ENCODE data around the gene B3GALT6. TPM values are rescaled to one million over a fixed set of nuclear protein-coding genes. Genes with fewer than 3 reads are reported as not detected.

The B3GALT6 gene
- total and polyA plus RNA-seq, 2 experiments from 2014 or later, result 6.5 to 52.5 TPM

- in situ Hi-C loops (cut with MboI), result no loop called here
Measured at GRCh38 chr1:1216770-1217620, 15.0 kb upstream of the B3GALT6 start.

GRCh38 chr1:1217621-1218523, 14.2 kb upstream of the B3GALT6 start:
- no peaks in the 10 kb centered on the region for H3K9me3 ChIP-seq (ENCODE audit: low read depth)
- no peak overlapping the region for H3K4me2 ChIP-seq (ENCODE audit: unreplicated experiment)
- no peak for DNase-seq
- no peaks in the 10 kb centered on the region for H3K9me2 ChIP-seq (ENCODE audit: insufficient read depth)
- in situ Hi-C loops (cut with MboI), result no loop called here
- no peak overlapping the region for H3K9ac ChIP-seq
- peaks cover 5% of the 10 kb centered on the region; the same call in 1 of the 2 replicates for H3K36me3 ChIP-seq (ENCODE audit: low read depth)
- no peak for TF ChIP-seq EZH2 (IDR thresholded peaks at IDR 0.05; ENCODE audit: insufficient read depth, poor library complexity, severe bottlenecking)
- no peaks in the 10 kb centered on the region for H3K79me2 ChIP-seq (ENCODE audit: insufficient read depth)
- no peaks in the 10 kb centered on the region for H4K20me1 ChIP-seq (ENCODE audit: insufficient read depth)
- no peak overlapping the region for H3K27ac ChIP-seq
- H3F3A ChIP-seq (ENCODE audit: insufficient read depth), result no peaks in the 10 kb centered on the region
- WGBS, 2 experiments (ENCODE audit: low coverage in 1 of 2, low lambda C conversion rate in 2 of 2, missing lambda C conversion rate in 2 of 2), result 92 to 94% methylated on average over 48 to 52 of the region's 52 CpGs
- H3K27me3 ChIP-seq (replicated peaks; ENCODE audit: insufficient read depth), result no peaks in the 10 kb centered on the region
- H2AFZ ChIP-seq, result no peak overlapping the region
- no peaks in the 10 kb centered on the region for H3K4me1 ChIP-seq (ENCODE audit: insufficient read depth)
- H3K4me3 ChIP-seq, result no peak overlapping the region

More at GRCh38 chr1:1216770-1217620, 15.0 kb upstream of the B3GALT6 start:
- Histone ChIP-seq H3K9me3 (ENCODE audit: low read depth) (no peaks in the 10 kb centered on the region), H2AFZ (no peak overlapping the region), H3K4me3 (no peak overlapping the region), H3K9ac (no peak overlapping the region), H3K27ac (no peak overlapping the region), H3K9me2 (ENCODE audit: insufficient read depth) (no peaks in the 10 kb centered on the region), H3K4me1 (ENCODE audit: insufficient read depth) (no peaks in the 10 kb centered on the region), H3K4me2 (ENCODE audit: unreplicated experiment) (no peak overlapping the region), H3F3A (ENCODE audit: insufficient read depth) (no peaks in the 10 kb centered on the region), H3K36me3 (ENCODE audit: low read depth) (peaks cover 5% of the 10 kb centered on the region; the same call in 1 of the 2 replicates), H4K20me1 (ENCODE audit: insufficient read depth) (no peaks in the 10 kb centered on the region), H3K27me3 (replicated peaks; ENCODE audit: insufficient read depth) (no peaks in the 10 kb centered on the region), H3K79me2 (ENCODE audit: insufficient read depth) (no peaks in the 10 kb centered on the region)
- DNase-seq, result no peak
- 94 to 96% methylated on average over 39 to 74 of the region's 74 CpGs for WGBS, 2 experiments (ENCODE audit: low coverage in 1 of 2, low lambda C conversion rate in 2 of 2, missing lambda C conversion rate in 2 of 2)
- TF ChIP-seq EZH2 (IDR thresholded peaks at IDR 0.05; ENCODE audit: insufficient read depth, poor library complexity, severe bottlenecking), result no peak
- no peak for TF ChIP-seq EZH2phosphoT487 (IDR thresholded peaks at IDR 0.05; ENCODE audit: insufficient read depth, low read depth)

- 90 to 94% methylated on average over 35 to 36 of the region's 36 CpGs for WGBS, 2 experiments (ENCODE audit: low coverage in 1 of 2, low lambda C conversion rate in 2 of 2, missing lambda C conversion rate in 2 of 2)
- no peak for DNase-seq
- peaks cover 5% of the 10 kb centered on the region; the same call in 1 of the 2 replicates for H3K36me3 ChIP-seq (ENCODE audit: low read depth)
- no peak for TF ChIP-seq EZH2phosphoT487 (IDR thresholded peaks at IDR 0.05; ENCODE audit: insufficient read depth, low read depth)
- no peak overlapping the region for H3K4me2 ChIP-seq (ENCODE audit: unreplicated experiment)
- H3K9me2 ChIP-seq (ENCODE audit: insufficient read depth), result no peaks in the 10 kb centered on the region
- no peaks in the 10 kb centered on the region for H4K20me1 ChIP-seq (ENCODE audit: insufficient read depth)
- no peaks in the 10 kb centered on the region for H3K27me3 ChIP-seq (replicated peaks; ENCODE audit: insufficient read depth)
- no peak overlapping the region for H3K27ac ChIP-seq
- H3K4me1 ChIP-seq (ENCODE audit: insufficient read depth), result no peaks in the 10 kb centered on the region
- H2AFZ ChIP-seq, result no peak overlapping the region
- no peaks in the 10 kb centered on the region for H3F3A ChIP-seq (ENCODE audit: insufficient read depth)
- no peaks in the 10 kb centered on the region for H3K9me3 ChIP-seq (ENCODE audit: low read depth)
- no peak overlapping the region for H3K9ac ChIP-seq
- H3K4me3 ChIP-seq, result no peak overlapping the region
- in situ Hi-C loops (cut with MboI), result no loop called here
- H3K79me2 ChIP-seq (ENCODE audit: insufficient read depth), result peaks cover 5% of the 10 kb centered on the region; the same call in 1 of the 2 replicates
Measured at GRCh38 chr1:1218524-1219200, 13.4 kb upstream of the B3GALT6 start.

GRCh38 chr1:1219341-1219740, 12.7 kb upstream of the B3GALT6 start:
- no peaks in the 10 kb centered on the region for H3K9me2 ChIP-seq (ENCODE audit: insufficient read depth)
- 96 to 98% methylated on average over 17 of the region's 20 CpGs for WGBS, 2 experiments (ENCODE audit: low coverage in 1 of 2, low lambda C conversion rate in 2 of 2, missing lambda C conversion rate in 2 of 2)

More at GRCh38 chr1:1219341-1219740, 12.7 kb upstream of the B3GALT6 start:
- Histone ChIP-seq H3K79me2 (ENCODE audit: insufficient read depth) (peaks cover 10% of the 10 kb centered on the region), H3K4me3 (no peak overlapping the region), H3K27ac (no peak overlapping the region), H4K20me1 (ENCODE audit: insufficient read depth) (no peaks in the 10 kb centered on the region), H3K27me3 (replicated peaks; ENCODE audit: insufficient read depth) (no peaks in the 10 kb centered on the region), H2AFZ (no peak overlapping the region), H3K4me1 (ENCODE audit: insufficient read depth) (no peaks in the 10 kb centered on the region), H3K9me3 (ENCODE audit: low read depth) (no peaks in the 10 kb centered on the region), H3K9ac (no peak overlapping the region), H3K4me2 (ENCODE audit: unreplicated experiment) (no peak overlapping the region), H3F3A (ENCODE audit: insufficient read depth) (no peaks in the 10 kb centered on the region), H3K36me3 (ENCODE audit: low read depth) (peaks cover 5% of the 10 kb centered on the region; the same call in 1 of the 2 replicates)
- no peak for TF ChIP-seq EZH2phosphoT487 (IDR thresholded peaks at IDR 0.05; ENCODE audit: insufficient read depth, low read depth)
- TF ChIP-seq EZH2 (IDR thresholded peaks at IDR 0.05; ENCODE audit: insufficient read depth, poor library complexity, severe bottlenecking), result no peak
- no peak for DNase-seq
- in situ Hi-C loops (cut with MboI), result no loop called here
